K562 (cell line): ENCODE results near the gene RPAP2. TPM values are rescaled to one million over a fixed set of nuclear protein-coding genes. Genes with fewer than 3 reads are reported as not detected.

Experiments used
- BCOR ChIP-seq: fragments of 450-650 bp; IDR thresholded peaks from 2 replicates; pipeline ENCODE4 v1.6.1; 2016
- E2F1 ChIP-seq: sonication (generic); formaldehyde crosslinking; IDR thresholded peaks from 2 replicates; pipeline ENCODE4 v1.8.1; 2023; ENCODE audit warnings: mild to moderate bottlenecking, missing genetic modification reagents, moderate library complexity
- ETV1 ChIP-seq: fragments of 450-650 bp; conservative IDR thresholded peaks from 2 replicates; pipeline ENCODE4 v1.6.1; 2016; ENCODE audit warnings: missing genetic modification characterization, control low read depth, low read depth, missing compliant biosample characterization
- ETV5 ChIP-seq: sonication (generic); formaldehyde crosslinking; IDR thresholded peaks from 2 replicates; pipeline ENCODE4 v1.4.0; 2020; ENCODE audit warnings: low read depth, mild to moderate bottlenecking, missing genetic modification reagents
- FOXO4 ChIP-seq: fragments of 450-650 bp; formaldehyde crosslinking; IDR thresholded peaks from 2 replicates; pipeline ENCODE4 v1.4.0; 2020; ENCODE audit warnings: mild to moderate bottlenecking, moderate library complexity
- FOXP4 ChIP-seq: sonication (generic); formaldehyde crosslinking; IDR thresholded peaks from 2 replicates; pipeline ENCODE4 v1.8.0; 2022; ENCODE audit warnings: mild to moderate bottlenecking, missing genetic modification reagents, borderline replicate concordance
- GABPB2 ChIP-seq: fragments of 250-450 bp; sonication (Bioruptor Pico); conservative IDR thresholded peaks from 2 replicates; pipeline ENCODE4 v1.5.1; 2021; ENCODE audit warnings: mild to moderate bottlenecking
- NCOR1 ChIP-seq: fragments of 450-650 bp; IDR thresholded peaks from 2 replicates; pipeline ENCODE4 v1.6.1; 2016; ENCODE audit warnings: mild to moderate bottlenecking, moderate library complexity
- PTBP1 ChIP-seq: fragments of 200-400 bp; formaldehyde crosslinking; IDR thresholded peaks from 2 replicates; pipeline ENCODE4 v1.6.1; 2017; ENCODE audit warnings: low read depth, low read length
- RBBP5 ChIP-seq: fragments of 200-600 bp; sonication (generic); IDR thresholded peaks from 2 replicates; pipeline ENCODE4 v1.6.1; 2012; ENCODE audit warnings: borderline replicate concordance, mild to moderate bottlenecking, low read length, control low read depth, inconsistent platforms; ENCODE audit not compliant: insufficient read depth, poor library complexity, severe bottlenecking
- RHOXF2B ChIP-seq: fragments of 250-450 bp; sonication (Bioruptor Pico); conservative IDR thresholded peaks from 2 replicates; pipeline ENCODE4 v1.5.1; 2021
- SFPQ ChIP-seq: fragments of 200-400 bp; formaldehyde crosslinking; IDR thresholded peaks from 2 replicates; pipeline ENCODE4 v1.6.1; 2017; ENCODE audit warnings: mild to moderate bottlenecking, low read depth, low read length, moderate library complexity
- SNRNP70 ChIP-seq: fragments of 200-400 bp; formaldehyde crosslinking; optimal IDR thresholded peaks from 2 replicates; pipeline ENCODE3; 2017; ENCODE audit warnings: low read depth, low read length
- STAT5A ChIP-seq: IDR thresholded peaks from 2 replicates; pipeline ENCODE4 v1.6.1; 2012; ENCODE audit warnings: low read length, inconsistent platforms, borderline replicate concordance
- ZBTB33 ChIP-seq: sonication (generic); formaldehyde crosslinking; IDR thresholded peaks from 2 replicates; pipeline ENCODE4 v1.8.1; 2023; ENCODE audit warnings: mild to moderate bottlenecking, missing genetic modification reagents
- ZNF239 ChIP-seq: fragments of 250-450 bp; sonication (Bioruptor Pico); IDR thresholded peaks from 2 replicates; pipeline ENCODE4 v1.4.0; 2020; ENCODE audit warnings: mild to moderate bottlenecking
- ZNF311 ChIP-seq: fragments of 250-450 bp; sonication (Bioruptor Pico); IDR thresholded peaks from 2 replicates; pipeline ENCODE4 v1.4.0; 2020; ENCODE audit warnings: mild to moderate bottlenecking, moderate library complexity
- ZNF695 ChIP-seq: fragments of 450-650 bp; formaldehyde crosslinking; IDR thresholded peaks from 2 replicates; pipeline ENCODE4 v1.4.0; 2020; ENCODE audit warnings: mild to moderate bottlenecking, moderate library complexity
- ZNF717 ChIP-seq: fragments of 250-450 bp; sonication (Bioruptor Pico); IDR thresholded peaks from 2 replicates; pipeline ENCODE4 v1.5.0; 2021
- polyA plus RNA-seq, 8 experiments: library from polyadenylated mRNA; depleted of rRNA in 4 of 8; stranded (reverse) in 5 of 8; unstranded in 3 of 8; fragments of >200 nt; fragmentation: Nextera tagmentation in 2 of 8; fragmentation: Illumina TruSeq in 1 of 8; extraction: Ambion mirVana in 2 of 8; extraction: Trizol in 1 of 8; gene quantifications; 2 replicates each; pipeline versions ENCODE4 v1.2.1 to v1.2.3, GENCODE V29; 2011 to 2014; ENCODE audit warnings: inconsistent platforms in 1 of 8, missing spikeins in 1 of 8
- total RNA-seq, 7 experiments: library from RNA; depleted of rRNA in 6 of 7; stranded (reverse); fragments of >200 nt in 6 of 7; fragmentation: Illumina TruSeq in 2 of 7; extraction: Trizol in 2 of 7; gene quantifications; 2 replicates each; pipeline versions ENCODE4 v1.2.1 to v1.2.3, GENCODE V29; 2011 to 2021; ENCODE audit warnings: low replicate concordance in 1 of 7

Gene RPAP2
- total and polyA plus RNA-seq, 9 of the 15 experiments (the other 6 are each of a cell fraction or from before 2014, with no cell fraction given) = 6.2 to 41.7 (median 28.7) TPM

- no peak for TF ChIP-seq SFPQ
- TF ChIP-seq FOXO4 (CRISPR knock-in tag) = no peak
- TF ChIP-seq ETV5 (CRISPR knock-in tag) = no peak
- TF ChIP-seq SNRNP70 = no peak
- no peak for TF ChIP-seq RHOXF2B (CRISPR knock-in tag)
- no peak for TF ChIP-seq E2F1 (CRISPR knock-in tag)
- peak; percentile 77 for TF ChIP-seq STAT5A
- TF ChIP-seq BCOR = no peak
- no peak for TF ChIP-seq ZNF717
- no peak for TF ChIP-seq ZNF239 (CRISPR knock-in tag)
- no peak for TF ChIP-seq RBBP5
- TF ChIP-seq PTBP1 = no peak
- TF ChIP-seq ZBTB33 (CRISPR knock-in tag) = no peak
- peak; percentile 89 for TF ChIP-seq NCOR1
- no peak for TF ChIP-seq ETV1
- no peak for TF ChIP-seq ZNF695 (CRISPR knock-in tag)
- no peak for TF ChIP-seq GABPB2
- TF ChIP-seq FOXP4 (CRISPR knock-in tag) = no peak
- TF ChIP-seq ZNF311 (CRISPR knock-in tag) = no peak
Observed at GRCh38 chr1:92317836-92318493, 19.1 kb downstream of the RPAP2 start (continued).
